Ramos (cell line): ENCODE data around the gene TMPRSS9.

Experiments
- in situ Hi-C: fragments of 300-500 bp; cut with MboI; formaldehyde crosslinking; loops from one replicate; pipeline ENCODE4 v1.14.3; 2022; ENCODE audit warnings: low sequenced_read_pairs; ENCODE audit not compliant: unreplicated experiment

TMPRSS9 gene

DNA sequence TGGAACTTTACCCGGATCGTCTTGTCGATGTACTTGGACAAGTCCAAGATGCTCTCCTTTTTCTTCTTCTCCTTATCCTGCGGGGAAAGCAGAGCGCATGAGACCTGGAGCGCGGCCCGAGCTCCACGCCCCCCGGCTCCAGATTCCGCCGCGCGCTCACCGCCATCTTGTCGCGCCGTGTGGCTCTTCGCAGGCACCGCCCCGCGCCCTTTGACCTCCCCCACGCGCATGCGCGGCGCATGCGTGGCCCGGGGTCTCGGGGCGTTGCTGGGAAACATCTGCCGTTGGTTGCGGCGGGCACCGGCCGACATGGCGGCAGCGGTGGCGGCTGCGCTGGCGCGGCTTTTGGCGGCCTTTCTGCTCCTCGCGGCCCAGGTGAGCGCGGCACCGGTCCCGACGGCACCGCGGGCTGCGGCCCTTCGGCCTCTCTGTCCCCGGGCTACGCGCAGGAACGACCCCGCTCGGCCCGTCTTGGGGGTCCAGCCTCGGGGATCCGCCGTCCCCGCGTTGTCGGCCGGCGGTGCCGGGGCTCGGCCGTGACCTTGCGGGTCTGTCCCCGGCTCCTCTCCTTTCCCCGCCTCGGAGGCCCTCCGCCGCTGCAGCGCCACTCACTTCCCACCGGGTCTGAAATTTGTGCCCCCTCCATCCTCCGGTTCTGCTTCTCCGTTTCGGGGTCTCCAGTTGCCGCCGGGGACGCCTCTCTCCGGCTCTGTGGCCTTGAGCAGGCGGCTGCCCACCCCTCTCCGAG is 31.5 kb upstream of the TMPRSS9 start, which contains the start of the genes LSM7 and SPPL2B:
LSM7 (minus strand) TSS at position 186 of the 748 bp plus-strand sequence; CDS start at position 166, 20 bp downstream.
SPPL2B (plus strand) TSS at position 284 of the 748 bp plus-strand sequence; CDS start at position 310, 26 bp downstream.
- in situ Hi-C loops: no loop called here

DNA sequence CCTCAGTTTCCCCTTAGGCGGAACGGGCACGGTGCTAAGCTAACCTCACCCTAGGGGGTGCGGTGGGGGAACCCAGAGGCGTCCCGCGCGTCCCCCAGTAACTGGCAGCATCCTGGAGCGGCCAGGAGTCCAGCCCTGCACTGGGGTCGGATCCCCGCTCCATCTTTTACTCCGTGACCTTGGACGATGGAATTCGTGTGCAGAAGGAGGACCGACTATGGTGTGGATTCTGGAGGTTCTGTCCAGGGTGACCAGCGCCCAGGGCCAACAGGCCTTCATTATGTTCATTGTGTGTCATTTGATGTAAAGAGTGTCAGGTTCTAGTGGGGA is 31.0 kb upstream of the TMPRSS9 start:
- in situ Hi-C loops: no loop called here

DNA sequence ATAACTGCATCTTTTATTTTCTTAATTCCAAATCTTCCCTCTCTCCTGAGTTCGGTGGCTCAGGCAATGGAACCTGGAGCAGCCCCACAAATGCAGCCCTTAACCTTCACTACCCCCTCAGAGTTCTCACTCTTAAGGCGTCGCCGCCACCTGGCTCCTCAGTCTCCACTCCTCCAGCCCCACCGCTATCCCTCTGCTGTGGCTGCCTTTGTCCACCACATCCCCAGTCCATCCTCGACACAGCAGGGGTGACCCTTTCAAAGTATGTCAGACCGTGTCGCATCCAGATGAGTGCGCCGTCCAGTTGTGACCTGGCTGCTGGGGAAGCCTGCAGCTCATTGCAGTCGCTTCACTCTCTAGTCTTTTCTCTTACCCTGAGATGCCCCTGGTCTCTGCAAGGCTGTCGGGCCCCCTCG is 30.6 kb upstream of the TMPRSS9 start:
- in situ Hi-C loops: no loop called here

DNA sequence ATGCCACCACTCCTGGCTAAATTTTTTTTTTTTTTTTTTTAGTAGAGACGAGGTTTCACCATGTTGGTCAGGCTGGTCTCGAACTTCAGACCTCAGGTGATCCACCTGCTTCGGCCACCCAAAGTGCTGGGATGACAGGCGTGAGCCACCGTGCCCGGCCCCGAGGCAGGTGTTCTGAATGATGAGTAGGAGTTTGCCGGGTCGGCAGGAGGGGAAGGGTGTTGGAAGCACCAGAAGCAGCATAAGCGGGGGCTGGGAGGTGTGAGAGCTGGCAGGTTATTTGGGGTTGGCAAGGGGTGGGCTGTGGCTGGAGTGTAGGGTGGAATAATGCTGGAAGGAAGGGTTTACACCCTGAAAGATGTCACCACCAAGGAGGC is 29.8 kb upstream of the TMPRSS9 start:
- in situ Hi-C loops: no loop called here

DNA sequence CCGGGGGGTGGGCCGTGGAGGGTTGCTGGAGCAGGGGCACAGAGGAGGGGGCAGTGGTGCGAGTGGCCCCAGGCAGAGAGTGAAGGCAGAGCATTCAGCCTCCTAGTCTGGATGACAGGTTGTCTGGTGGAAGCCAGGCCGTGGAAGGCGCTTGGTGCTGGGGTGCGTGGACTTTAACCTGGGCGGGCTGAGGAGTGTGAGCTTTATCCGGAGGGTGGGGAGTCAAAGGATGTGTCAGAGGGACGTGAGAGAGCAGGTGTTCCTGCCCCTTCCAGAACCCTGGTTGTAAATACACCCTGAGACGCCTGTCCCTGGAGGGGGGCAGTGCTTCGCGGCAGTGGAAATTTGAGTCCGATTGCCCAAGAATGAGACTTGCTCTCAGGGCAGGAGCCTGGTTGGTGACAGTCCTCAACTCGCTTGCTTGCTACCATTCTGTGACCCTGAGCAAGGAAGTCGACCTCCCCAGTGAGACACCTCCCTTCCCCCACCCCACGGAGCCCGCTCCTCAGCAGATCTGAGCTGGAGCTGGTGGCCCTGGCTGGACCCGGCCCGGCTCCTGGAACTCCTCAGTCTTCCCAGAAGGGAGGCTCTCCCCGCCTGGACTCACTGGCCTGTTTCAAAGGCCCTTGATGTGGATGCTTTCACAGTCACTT is 29.3 kb upstream of the TMPRSS9 start:
- in situ Hi-C loops: no loop called here

DNA sequence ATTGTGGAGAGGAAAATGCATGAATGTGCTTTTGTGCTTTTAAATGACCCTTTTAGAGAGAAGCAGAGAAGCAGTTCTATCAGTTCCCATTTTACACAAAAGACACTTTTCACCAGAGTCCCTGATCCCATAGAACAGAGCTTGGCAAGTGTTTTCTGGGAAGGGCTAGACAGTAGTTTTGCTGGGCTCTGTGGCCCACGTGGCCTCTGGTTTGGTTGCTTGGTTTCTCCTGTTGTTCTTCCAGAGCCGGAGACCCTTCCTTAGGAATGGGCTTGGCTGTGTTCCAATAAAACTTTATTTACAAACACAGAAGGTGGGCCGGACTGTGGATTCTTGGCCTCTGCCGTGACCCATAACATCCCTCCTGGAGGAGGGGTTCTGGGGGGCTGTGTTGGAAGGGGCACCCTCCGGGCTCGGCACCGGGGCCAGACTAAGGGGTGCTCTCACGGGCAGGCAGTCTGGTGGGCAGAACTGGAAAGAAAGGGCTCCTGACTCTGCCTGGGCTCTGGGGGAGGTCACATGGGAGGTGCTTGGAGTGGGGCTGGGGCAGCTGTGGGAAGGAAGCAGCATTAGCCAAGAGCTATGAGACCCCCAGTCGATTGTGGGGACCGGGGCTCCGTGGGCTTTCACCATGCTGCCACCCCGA is 28.3 kb upstream of the TMPRSS9 start:
- in situ Hi-C loops: no loop called here

DNA sequence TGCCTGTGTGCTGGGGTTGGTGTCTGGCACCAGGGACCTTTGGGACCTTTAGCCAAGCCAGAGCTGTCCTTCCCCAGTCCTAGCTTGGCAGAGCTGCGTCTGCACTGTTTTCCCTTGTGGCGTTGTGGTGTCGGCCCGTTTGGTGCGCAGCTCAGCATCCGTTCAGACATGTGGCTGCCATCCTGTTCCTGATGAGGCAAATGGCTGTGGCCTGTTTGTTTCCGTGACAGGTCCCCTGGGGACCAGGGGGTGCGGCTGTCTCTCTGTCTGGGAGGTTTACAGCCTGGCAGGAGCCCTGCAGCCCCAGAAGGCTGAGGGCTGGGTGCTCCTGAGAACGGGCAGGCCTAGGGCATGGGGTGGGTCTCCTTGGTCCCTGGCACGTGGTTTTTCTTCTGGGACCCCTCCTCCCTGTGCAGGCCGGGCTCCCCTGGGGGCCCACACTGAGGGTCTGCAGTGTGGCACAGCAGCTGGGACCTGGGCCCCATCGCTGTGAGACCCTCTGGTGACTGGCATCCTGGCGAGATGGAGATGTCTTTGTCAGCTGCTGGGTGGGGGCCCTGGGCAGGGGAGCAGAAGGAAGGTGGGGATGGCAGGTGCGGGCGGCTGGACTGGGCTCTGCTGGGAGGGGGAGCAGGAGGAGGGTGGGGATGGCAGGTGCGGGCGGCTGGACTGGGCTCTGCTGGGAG is 27.6 kb upstream of the TMPRSS9 start:
- in situ Hi-C loops: no loop called here

DNA sequence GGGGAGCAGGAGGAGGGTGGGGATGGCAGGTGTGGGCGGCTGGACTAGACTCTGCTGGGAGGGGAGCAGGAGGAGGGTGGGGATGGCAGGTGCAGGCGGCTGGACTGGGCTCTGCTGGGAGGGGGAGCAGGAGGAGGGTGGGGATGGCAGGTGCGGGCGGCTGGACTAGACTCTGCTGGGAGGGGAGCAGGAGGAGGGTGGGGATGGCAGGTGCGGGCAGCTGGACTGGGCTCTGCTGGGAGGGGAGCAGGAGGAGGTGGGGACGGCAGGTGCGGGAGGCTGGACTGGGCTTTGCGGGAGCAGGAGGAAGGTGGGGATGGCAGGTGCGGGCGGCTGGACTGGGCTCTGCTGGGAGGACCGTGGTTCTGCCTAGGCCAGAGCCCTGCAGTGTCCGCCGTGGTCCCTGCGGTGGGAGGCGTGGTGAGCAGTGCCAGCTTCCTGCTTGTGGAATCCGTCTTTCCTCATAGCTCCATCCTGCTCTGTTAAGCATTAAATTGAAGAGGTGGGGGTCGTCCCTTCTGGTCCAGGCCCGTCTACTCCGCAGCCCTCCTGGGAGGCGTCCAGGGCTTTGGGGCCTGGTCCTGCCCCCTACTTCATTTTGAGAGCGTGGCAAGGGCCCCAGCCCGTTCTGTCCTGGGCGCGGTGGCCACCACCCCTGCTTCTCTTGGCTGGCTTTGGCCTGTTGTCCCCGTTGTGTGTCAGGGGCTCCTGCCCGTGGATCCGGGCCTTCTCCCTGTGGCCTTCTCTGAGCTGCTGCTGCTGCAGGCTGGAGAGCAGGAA is 26.8 kb upstream of the TMPRSS9 start:
- in situ Hi-C loops: no loop called here

DNA sequence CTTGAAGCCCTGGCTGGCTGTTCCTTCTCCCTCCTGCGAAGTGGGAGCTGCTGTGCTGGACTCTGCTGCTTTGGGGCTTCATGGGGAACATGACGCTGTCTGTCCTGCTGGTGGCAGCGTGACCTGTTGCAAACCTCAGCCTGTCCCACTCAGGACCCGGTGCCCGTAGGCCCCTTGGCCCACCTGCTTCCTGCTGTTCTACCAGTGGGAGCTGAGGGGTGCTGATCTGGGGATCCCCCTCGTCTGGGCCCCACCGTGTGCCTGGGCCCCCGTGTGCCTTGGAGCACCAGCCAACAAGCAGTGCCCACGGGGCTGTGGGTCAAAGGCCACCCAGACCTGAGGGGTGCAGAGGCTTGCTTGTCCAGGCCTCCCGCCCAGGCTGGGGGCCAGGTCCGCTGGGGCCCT is 26.3 kb upstream of the TMPRSS9 start:
- in situ Hi-C loops: no loop called here

DNA sequence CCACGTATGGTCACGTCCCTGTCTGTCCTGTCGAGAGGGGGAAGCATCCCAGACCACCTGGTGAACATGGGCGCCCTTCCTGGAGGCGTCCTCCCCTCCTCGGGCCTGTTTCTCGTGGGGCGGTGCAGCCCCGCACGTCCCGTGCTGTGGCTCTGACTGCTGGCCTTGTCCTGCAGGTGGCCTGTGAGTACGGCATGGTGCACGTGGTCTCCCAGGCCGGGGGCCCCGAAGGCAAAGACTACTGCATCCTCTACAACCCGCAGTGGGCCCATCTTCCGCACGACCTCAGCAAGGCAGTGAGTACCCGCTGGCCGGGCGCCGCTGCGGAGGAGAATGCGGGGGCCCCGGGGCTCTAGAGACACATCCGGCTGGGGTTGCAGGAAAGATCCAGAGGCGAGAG is 25.6 kb upstream of the TMPRSS9 start:
- in situ Hi-C loops: no loop called here

DNA sequence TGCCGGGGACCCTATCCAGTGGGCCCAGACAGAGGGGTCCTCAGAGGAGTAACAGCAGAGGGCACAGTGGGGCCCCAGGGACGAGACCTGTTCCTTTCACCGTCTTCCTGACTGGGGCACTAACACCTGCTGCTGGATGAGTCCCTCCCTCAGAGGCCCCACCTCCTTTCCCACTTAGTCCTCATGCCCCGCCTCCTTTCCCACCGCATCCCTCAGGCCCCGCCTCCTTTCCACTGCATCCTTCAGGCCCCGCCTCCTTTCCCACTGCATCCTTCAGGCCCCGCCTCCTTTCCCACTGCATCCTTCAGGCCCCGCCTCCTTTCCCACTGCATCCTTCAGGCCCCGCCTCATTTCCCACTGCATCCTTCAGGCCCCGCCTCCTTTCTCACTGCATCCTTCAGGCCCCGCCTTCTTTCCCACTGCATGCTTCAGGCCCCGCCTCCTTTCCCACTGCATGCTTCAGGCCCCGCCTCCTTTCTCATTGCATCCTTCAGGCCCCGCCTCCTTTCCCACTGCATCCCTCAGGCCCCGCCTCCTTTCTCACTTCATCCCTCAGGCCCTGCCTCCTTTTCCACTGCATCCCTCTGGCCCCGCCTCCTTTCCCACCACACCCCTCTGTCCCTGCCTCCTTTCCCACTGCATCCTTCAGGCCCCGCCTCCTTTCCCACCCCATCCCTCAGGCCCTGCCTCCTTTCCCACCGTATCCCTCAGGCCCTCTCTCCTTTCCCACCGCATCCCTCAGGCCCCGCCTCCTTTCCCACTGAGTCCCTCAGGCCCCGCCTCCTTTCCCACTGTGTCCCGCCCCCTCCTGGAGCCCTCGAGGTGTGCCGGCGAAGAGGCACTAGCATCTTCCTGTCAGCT is 24.8 kb upstream of the TMPRSS9 start:
- in situ Hi-C loops: no loop called here

DNA sequence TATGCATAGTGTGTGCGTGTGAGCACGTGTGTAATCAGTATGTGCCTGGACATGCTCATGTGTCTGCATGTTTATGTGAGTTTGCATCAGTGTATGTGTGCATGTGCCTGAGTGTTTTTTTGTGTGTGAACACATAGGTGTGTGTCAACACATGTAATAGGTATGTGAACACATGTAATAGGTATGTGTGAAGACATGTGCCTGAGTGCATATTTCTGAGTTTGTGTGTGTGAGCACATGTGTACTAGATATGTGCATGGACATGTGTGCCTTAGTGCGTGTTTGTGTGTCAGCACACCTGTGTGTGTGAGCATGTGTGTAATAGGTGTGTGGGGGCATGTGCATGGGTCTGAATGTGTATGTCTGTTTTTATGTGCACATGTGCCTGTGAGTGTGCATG is 24.2 kb upstream of the TMPRSS9 start:
- in situ Hi-C loops: no loop called here

DNA sequence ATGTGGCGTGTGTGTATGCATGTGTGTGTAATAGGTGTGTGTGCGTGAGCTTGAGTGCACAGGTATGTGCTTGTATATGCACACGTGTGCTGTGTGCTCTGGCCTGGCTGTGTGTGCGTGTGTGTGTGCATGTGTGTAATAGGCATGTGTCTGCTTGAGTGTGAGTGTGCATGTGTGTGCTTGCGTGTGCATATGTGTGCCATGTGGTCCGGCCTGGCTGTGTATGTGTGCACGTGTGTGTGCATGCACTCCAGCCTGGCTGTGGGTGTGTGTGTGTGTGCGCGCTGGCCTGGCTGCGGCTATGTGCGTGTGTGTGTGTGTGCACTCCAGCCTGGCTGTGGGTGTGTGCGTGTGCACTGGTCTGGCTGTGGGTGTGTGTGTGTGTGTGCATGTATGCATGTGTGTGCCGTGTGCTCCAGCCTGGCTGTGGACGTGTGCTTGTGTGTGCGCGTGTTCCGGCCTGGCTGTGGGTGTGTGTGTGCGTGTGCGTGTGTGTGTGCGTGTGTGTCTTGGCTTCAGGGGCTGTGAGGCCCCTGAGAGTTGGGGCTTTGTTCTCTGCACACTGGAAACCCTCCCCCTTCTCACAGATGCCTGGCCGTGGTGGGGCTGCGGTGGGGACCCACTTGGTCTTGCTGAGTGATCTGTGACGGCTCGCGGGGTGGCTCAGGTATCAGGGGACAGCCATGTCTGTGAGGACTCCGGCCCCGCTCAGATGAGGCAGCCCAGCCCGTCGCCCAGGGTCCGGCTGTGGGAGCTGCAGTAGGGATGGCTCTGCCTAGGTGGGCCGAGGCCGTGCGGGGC is 23.3 kb upstream of the TMPRSS9 start:
- in situ Hi-C loops: no loop called here

DNA sequence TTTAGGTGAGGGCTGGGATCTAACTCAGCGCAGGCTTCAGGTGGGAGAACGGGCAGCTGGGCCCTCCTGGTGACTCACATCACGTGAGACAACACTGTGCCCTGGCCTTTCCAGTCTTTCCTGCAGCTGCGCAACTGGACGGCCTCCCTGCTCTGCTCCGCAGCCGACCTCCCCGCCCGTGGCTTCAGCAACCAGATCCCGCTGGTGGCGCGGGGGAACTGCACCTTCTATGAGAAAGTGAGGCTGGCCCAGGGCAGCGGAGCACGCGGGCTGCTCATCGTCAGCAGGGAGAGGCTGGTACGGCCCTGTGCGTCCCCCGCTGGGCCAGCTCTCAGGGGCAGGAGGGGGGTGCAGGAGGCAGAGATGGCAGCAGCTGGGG is 22.7 kb upstream of the TMPRSS9 start:
- in situ Hi-C loops: no loop called here

DNA sequence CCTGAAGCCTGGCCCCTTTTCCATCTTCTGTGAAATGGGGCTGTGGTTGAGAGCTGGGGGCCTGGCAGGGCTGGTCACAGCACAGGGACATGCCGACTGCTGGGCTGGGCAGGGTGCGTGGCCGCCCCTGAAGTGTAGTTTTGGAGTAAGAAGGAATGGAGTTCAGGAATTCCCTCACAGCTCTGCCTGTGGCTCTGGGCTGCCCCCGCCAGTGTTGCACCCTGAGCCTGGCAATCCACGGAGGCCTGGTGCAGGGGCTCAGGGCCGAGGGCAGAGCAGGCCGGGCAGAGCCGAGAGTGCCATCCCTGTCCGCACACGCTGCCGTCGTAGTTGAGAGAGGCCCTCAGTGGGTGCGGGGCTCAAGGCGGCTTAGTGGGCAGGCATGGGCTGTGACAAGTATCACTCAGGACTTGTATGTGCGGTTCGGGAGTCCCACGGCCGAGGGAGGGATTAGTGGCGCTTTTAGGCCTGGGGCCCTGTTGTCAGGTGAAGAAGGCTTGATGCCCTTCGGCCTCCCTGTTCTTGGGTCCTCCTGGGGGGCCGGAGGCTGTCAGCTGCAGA is 21.9 kb upstream of the TMPRSS9 start:
- in situ Hi-C loops: no loop called here

DNA sequence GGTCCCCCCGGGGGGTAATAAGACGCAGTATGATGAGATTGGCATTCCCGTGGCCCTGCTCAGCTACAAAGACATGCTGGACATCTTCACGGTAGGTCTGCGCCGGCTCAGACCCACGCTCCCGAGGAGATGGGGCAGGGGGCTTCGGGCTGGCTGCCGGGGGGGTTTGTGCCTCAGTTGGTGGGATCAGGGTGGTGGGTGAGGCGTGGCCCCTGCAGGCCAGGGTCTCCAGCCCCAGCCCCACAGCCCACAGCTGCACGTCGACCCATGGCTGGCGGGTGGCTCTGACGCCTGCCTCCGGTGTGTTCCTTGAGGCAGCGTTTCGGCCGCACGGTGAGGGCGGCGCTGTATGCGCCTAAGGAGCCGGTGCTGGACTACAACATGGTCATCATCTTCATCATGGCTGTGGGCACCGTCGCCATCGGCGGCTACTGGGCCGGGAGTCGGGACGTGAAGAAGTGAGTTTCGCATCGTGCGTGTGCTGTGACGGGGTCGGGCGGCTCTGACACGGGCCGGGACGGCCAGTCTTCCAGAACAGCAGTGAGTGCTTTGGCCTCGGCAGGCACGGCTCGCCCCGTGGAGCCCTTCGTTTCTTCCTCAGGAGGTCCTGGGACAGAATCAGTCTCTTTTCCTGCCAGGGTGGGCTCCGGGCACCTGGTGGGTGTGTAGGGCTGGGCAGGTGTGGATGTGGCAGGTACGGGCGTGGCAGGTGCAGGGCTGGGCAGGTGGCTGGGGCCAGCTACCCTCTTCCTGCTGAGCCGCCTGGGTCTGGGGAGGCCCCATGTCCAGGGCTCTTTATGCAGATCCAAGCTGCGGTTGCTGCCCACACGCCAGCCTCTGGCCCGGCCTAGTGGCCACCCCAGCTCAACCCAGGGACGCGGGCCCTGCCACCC is 21.1 kb upstream of the TMPRSS9 start:
- in situ Hi-C loops: no loop called here

DNA sequence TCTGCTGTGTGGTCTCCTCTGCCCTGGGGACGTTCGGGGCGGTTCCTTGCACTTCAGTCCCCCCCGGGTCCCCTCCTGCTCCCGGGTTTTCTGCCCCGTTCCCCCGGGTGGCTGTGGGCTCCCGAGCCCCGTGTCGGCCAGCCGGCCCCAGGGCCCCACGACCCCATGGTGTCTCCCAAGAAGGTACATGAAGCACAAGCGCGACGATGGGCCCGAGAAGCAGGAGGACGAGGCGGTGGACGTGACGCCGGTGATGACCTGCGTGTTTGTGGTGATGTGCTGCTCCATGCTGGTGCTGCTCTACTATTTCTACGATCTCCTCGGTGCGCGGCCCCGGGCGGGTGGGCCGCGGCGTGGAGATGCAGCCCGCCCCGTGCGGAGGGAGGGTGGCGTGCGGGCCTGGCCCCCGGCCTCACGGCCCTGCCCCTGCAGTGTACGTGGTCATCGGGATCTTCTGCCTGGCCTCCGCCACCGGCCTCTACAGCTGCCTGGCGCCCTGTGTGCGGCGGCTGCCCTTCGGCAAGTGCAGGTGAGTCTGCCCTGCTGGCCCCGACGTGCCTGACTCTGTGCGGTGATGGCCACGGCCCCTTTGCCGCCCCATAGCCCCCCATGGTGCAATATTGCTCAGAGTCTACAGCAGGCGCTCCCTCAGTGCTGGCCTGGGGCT is 20.3 kb upstream of the TMPRSS9 start:
- in situ Hi-C loops: no loop called here
